GM23248 (cell line): ENCODE measurements around the gene PAPOLG. TPM values are rescaled to one million over a fixed set of nuclear protein-coding genes. Genes with fewer than 3 reads are reported as not detected.

Source experiments
- DNase-seq: peaks from one replicate; pipeline ENCODE4 v3.0.0-alpha.2; 2015
- H2AFZ ChIP-seq: fragments of 200-600 bp; sonication (generic); 2 replicates; pipeline ENCODE4 v1.6.1; 2016; ENCODE audit warnings: antibody characterized with exemption
- H3F3A ChIP-seq: fragments of 200-600 bp; sonication (generic); 2 replicates; pipeline ENCODE4 v1.6.1; 2016; ENCODE audit warnings: mild to moderate bottlenecking, antibody characterized with exemption, mixed run types; ENCODE audit not compliant: insufficient read depth
- H3K27ac ChIP-seq: fragments of 200-600 bp; sonication (generic); 2 replicates; pipeline ENCODE4 v1.5.1; 2016; ENCODE audit warnings: mild to moderate bottlenecking
- H3K27me3 ChIP-seq: fragments of 200-600 bp; sonication (generic); replicated peaks from 2 replicates; pipeline ENCODE4 v1.6.1; 2016; ENCODE audit warnings: mild to moderate bottlenecking; ENCODE audit not compliant: insufficient read depth
- H3K36me3 ChIP-seq: fragments of 200-600 bp; sonication (generic); 2 replicates; pipeline ENCODE4 v1.6.1; 2016; ENCODE audit warnings: low read depth, mild to moderate bottlenecking
- H3K4me1 ChIP-seq: fragments of 200-600 bp; sonication (generic); 2 replicates; pipeline ENCODE4 v1.6.1; 2016; ENCODE audit warnings: mild to moderate bottlenecking; ENCODE audit not compliant: insufficient read depth
- H3K4me2 ChIP-seq: fragments of 200-600 bp; sonication (generic); one replicate; pipeline ENCODE4 v1.6.1; 2016; ENCODE audit warnings: mild to moderate bottlenecking; ENCODE audit not compliant: unreplicated experiment
- H3K4me3 ChIP-seq: fragments of 200-600 bp; sonication (generic); 2 replicates; pipeline ENCODE4 v1.5.1; 2016; ENCODE audit warnings: mild to moderate bottlenecking
- H3K79me2 ChIP-seq: fragments of 200-600 bp; sonication (generic); 2 replicates; pipeline ENCODE4 v1.6.1; 2016; ENCODE audit warnings: mild to moderate bottlenecking; ENCODE audit not compliant: insufficient read depth
- H3K9ac ChIP-seq: fragments of 200-600 bp; sonication (generic); 2 replicates; pipeline ENCODE4 v1.6.1; 2016; ENCODE audit warnings: mild to moderate bottlenecking
- H3K9me2 ChIP-seq: fragments of 200-600 bp; sonication (generic); 2 replicates; pipeline ENCODE4 v1.6.1; 2016; ENCODE audit warnings: mixed run types, mild to moderate bottlenecking, moderate library complexity; ENCODE audit not compliant: insufficient read depth
- H3K9me3 ChIP-seq: fragments of 200-600 bp; sonication (generic); one replicate; pipeline ENCODE4 v1.6.1; 2017; ENCODE audit warnings: low read depth
- H4K20me1 ChIP-seq: fragments of 200-600 bp; sonication (generic); 2 replicates; pipeline ENCODE4 v1.6.0; 2016; ENCODE audit not compliant: insufficient read depth
- EZH2 ChIP-seq: fragments of 200-600 bp; sonication (generic); IDR thresholded peaks from 2 replicates; pipeline ENCODE4 v1.6.1; 2018; ENCODE audit warnings: antibody characterized with exemption, mild to moderate bottlenecking; ENCODE audit not compliant: insufficient read depth, poor library complexity, severe bottlenecking
- EZH2phosphoT487 ChIP-seq: fragments of 200-600 bp; sonication (generic); IDR thresholded peaks from 2 replicates; pipeline ENCODE4 v1.6.1; 2018; ENCODE audit warnings: antibody characterized with exemption, moderate library complexity, mild to moderate bottlenecking, low read depth; ENCODE audit not compliant: insufficient read depth
- WGBS, 2 experiments: methylation state at CpG; one replicate each; pipeline ENCODE4 v1.1.6; 2015 to 2017; ENCODE audit warnings: low lambda C conversion rate in 2 of 2, low coverage in 1 of 2; ENCODE audit errors: missing lambda C conversion rate in 2 of 2; 5-methylcytosine and 5-hydroxymethylcytosine counted together
- in situ Hi-C: fragments of 300-500 bp; cut with MboI; formaldehyde crosslinking; loops from 2 replicates; pipeline ENCODE4 v1.15.0; 2020
- polyA plus RNA-seq: library from polyadenylated mRNA; unstranded; fragments of >200 nt; fragmentation: Nextera tagmentation; extraction: Ambion mirVana; gene quantifications from 2 replicates; pipeline ENCODE4 v1.2.1, GENCODE V29; 2016
- total RNA-seq: library from RNA; depleted of rRNA; stranded (reverse); fragments of >200 nt; shearing (Covaris generic); gene quantifications from 2 replicates; pipeline ENCODE4 v1.2.3, GENCODE V29; 2014

The PAPOLG gene
- total and polyA plus RNA-seq, 2 experiments from 2014 or later: 8.2 to 10.9 TPM

DNA sequence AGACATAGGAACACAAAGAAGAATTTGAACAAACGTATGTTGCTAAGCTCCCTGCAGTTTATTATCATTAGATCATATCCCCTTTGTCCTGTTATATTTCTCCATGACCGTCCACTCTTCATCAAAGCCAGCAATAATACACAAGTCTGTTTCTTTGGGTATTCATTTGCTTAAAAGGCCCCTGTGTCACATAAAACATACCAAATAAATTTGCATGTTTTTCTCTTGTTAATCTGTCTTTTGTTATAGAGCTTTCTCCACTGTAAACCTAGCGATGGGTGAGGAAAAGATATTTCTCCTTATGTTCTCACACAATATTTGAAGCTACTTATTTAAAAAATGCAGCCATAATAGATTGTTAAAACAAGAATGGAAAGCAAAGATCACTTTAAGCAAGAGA, 82.4 kb downstream of the PAPOLG start:
- WGBS, 2 experiments: 55 to 59% methylated on average over 3 of the region's 3 CpGs
- no peaks in the 10 kb centered on the region for H3K36me3 ChIP-seq
- no peaks in the 10 kb centered on the region for H3K79me2 ChIP-seq
- no peak for DNase-seq
- H3K9ac ChIP-seq: no peak overlapping the region
- H3K4me2 ChIP-seq: no peak overlapping the region
- no peaks in the 10 kb centered on the region for H3K4me1 ChIP-seq
- no peaks in the 10 kb centered on the region for H4K20me1 ChIP-seq
- H2AFZ ChIP-seq: no peak overlapping the region
- no peaks in the 10 kb centered on the region for H3K9me2 ChIP-seq
- H3K4me3 ChIP-seq: no peak overlapping the region
- H3K27ac ChIP-seq: no peak overlapping the region
- H3F3A ChIP-seq: no peaks in the 10 kb centered on the region
- in situ Hi-C loops: no loop called here
- no peaks in the 10 kb centered on the region for H3K9me3 ChIP-seq
- H3K27me3 ChIP-seq: peaks cover 21% of the 10 kb centered on the region
- TF ChIP-seq EZH2 (no peak), EZH2phosphoT487 (no peak)

DNA sequence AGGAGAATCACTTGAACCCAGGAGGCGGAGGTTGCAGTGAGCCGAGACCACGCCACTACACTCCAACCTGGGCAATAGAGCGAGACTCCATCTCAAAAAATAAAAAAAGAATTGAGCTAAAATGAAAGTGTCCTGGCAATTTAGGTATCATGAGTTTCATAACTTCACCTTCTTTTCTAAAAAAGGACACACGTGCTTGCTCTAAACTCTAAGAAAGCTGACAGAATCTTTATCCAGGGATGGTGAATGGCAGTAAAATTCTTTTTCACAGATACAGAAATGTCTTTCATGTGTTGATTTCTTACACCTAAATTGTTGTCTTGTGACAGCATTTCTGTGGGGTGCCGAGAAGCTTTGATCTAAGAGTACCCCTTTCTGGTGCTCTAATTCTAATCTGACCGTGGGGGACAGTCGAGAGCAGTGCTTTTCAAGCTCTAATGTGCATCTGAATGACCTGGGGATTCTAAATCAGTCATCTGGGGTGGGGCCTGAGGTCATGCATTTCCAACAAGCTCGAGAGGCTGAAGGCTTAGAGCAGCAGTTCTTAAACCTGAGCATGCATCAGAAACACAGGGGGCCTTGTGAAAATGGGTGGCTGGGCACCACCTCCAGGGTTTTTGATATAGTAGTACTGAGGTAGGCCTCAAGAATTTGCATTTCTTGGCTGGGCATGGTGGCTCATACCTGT, 83.2 kb downstream of the PAPOLG start:
- H3K4me1 ChIP-seq: no peaks in the 10 kb centered on the region
- in situ Hi-C loops: no loop called here
- no peak for TF ChIP-seq EZH2phosphoT487
- no peak for TF ChIP-seq EZH2

GRCh38 chr2:60840880-60841279, 84.8 kb downstream of the PAPOLG start:
- DNase-seq: no peak
- Histone ChIP-seq H3K4me1 (no peaks in the 10 kb centered on the region), H2AFZ (no peak overlapping the region), H3K9me2 (no peaks in the 10 kb centered on the region), H3K79me2 (no peaks in the 10 kb centered on the region), H3K4me2 (no peak overlapping the region), H3K9ac (no peak overlapping the region), H4K20me1 (no peaks in the 10 kb centered on the region), H3F3A (no peaks in the 10 kb centered on the region), H3K27ac (no peak overlapping the region), H3K9me3 (no peaks in the 10 kb centered on the region), H3K36me3 (no peaks in the 10 kb centered on the region), H3K4me3 (no peak overlapping the region), H3K27me3 (peaks cover 15% of the 10 kb centered on the region)
- 16 to 20% methylated on average over 7 of the region's 7 CpGs for WGBS, 2 experiments
- in situ Hi-C loops: no loop called here
- TF ChIP-seq EZH2 (no peak), EZH2phosphoT487 (no peak)

More for the DNA sequence above, 83.2 kb downstream of the PAPOLG start:
- WGBS, 2 experiments: 60 to 63% methylated on average over 9 of the region's 9 CpGs
- Histone ChIP-seq H3K27ac (no peak overlapping the region), H2AFZ (no peak overlapping the region), H3F3A (no peaks in the 10 kb centered on the region), H3K9me3 (no peaks in the 10 kb centered on the region), H3K9ac (no peak overlapping the region), H3K79me2 (no peaks in the 10 kb centered on the region), H3K4me2 (no peak overlapping the region), H3K9me2 (no peaks in the 10 kb centered on the region), H3K27me3 (peaks cover 15% of the 10 kb centered on the region), H4K20me1 (no peaks in the 10 kb centered on the region), H3K36me3 (no peaks in the 10 kb centered on the region), H3K4me3 (no peak overlapping the region)
- DNase-seq: no peak

- no peaks in the 10 kb centered on the region for H3K4me1 ChIP-seq
- no peaks in the 10 kb centered on the region for H3F3A ChIP-seq
These were observed 86.9 kb downstream of the PAPOLG start for GRCh38 chr2:60843006-60843405.

More at GRCh38 chr2:60843006-60843405, 86.9 kb downstream of the PAPOLG start:
- H3K4me3 ChIP-seq: no peak overlapping the region
- no peaks in the 10 kb centered on the region for H3K9me3 ChIP-seq
- no peaks in the 10 kb centered on the region for H3K36me3 ChIP-seq
- no peaks in the 10 kb centered on the region for H3K9me2 ChIP-seq
- H3K9ac ChIP-seq: no peak overlapping the region
- no peaks in the 10 kb centered on the region for H3K79me2 ChIP-seq
- in situ Hi-C loops: no loop called here
- DNase-seq: no peak
- no peak overlapping the region for H2AFZ ChIP-seq
- no peaks in the 10 kb centered on the region; the same call in 1 of the 2 replicates for H3K27me3 ChIP-seq
- H3K4me2 ChIP-seq: no peak overlapping the region
- 58 to 61% methylated on average over 6 of the region's 6 CpGs for WGBS, 2 experiments
- H4K20me1 ChIP-seq: no peaks in the 10 kb centered on the region
- no peak overlapping the region for H3K27ac ChIP-seq
- TF ChIP-seq EZH2 (no peak), EZH2phosphoT487 (no peak)
